ENCODE results near the gene LYSET. TPM values are rescaled to one million over a fixed set of nuclear protein-coding genes. Genes with fewer than 3 reads are reported as not detected.
A peak's percentile ranks its signal among the peaks of the same experiment; 100 is the strongest.
"Not testable (repeated sequence)": the region's sequence is repeated elsewhere in the genome, so short reads cannot be mapped to it uniquely, and the experiment has no call there.

The LYSET gene
- total RNA-seq, 1 donor from 2014 or later = 3.3 TPM

- no peak overlapping the region for H3K4me3 ChIP-seq (ENCODE audit: low read depth, low read length)
- DNase-seq (ENCODE audit: low read depth) = no peak
- peak; percentile 63 for TF ChIP-seq CTCF (conservative IDR thresholded peaks at IDR 0.05; ENCODE audit: low read depth, low read length)
Measured at GRCh38 chr14:93160353-93160801, 24.7 kb upstream of the LYSET start.

GRCh38 chr14:93161411-93161940 lies 23.6 kb upstream of the LYSET start:
- H3K4me3 ChIP-seq (ENCODE audit: low read depth, low read length) = no peak overlapping the region
- no peak for DNase-seq (ENCODE audit: low read depth)
- TF ChIP-seq CTCF (conservative IDR thresholded peaks at IDR 0.05; ENCODE audit: low read depth, low read length) = no peak

GRCh38 chr14:93163564-93163963 lies 21.6 kb upstream of the LYSET start:
- H3K4me3 ChIP-seq (ENCODE audit: low read depth, low read length) = no peak overlapping the region
- DNase-seq (ENCODE audit: low read depth) = no peak
- no peak for TF ChIP-seq CTCF (conservative IDR thresholded peaks at IDR 0.05; ENCODE audit: low read depth, low read length)

GRCh38 chr14:93165271-93166265 lies 19.5 kb upstream of the LYSET start:
- H3K4me3 ChIP-seq (ENCODE audit: low read depth, low read length) = peak overlapping the region; percentile 19
- peak; percentile 49 for DNase-seq (ENCODE audit: low read depth)

GRCh38 chr14:93168610-93169009 lies 16.5 kb upstream of the LYSET start:
- not testable (repeated sequence) for H3K4me3 ChIP-seq (ENCODE audit: low read depth, low read length); DNase-seq (ENCODE audit: low read depth)

- not testable (repeated sequence) for DNase-seq (ENCODE audit: low read depth); H3K4me3 ChIP-seq (ENCODE audit: low read depth, low read length)
Measured at GRCh38 chr14:93169619-93170018, 15.5 kb upstream of the LYSET start.

GRCh38 chr14:93170141-93170540 lies 15.0 kb upstream of the LYSET start:
- H3K4me3 ChIP-seq (ENCODE audit: low read depth, low read length); DNase-seq (ENCODE audit: low read depth): not testable (repeated sequence)

- no peak for DNase-seq (ENCODE audit: low read depth)
- TF ChIP-seq CTCF (conservative IDR thresholded peaks at IDR 0.05; ENCODE audit: low read depth, low read length) = no peak
- no peak overlapping the region for H3K4me3 ChIP-seq (ENCODE audit: low read depth, low read length)
Measured at GRCh38 chr14:93171376-93171775, 13.7 kb upstream of the LYSET start.

- DNase-seq (ENCODE audit: low read depth) = no peak
- TF ChIP-seq CTCF (conservative IDR thresholded peaks at IDR 0.05; ENCODE audit: low read depth, low read length) = no peak
- H3K4me3 ChIP-seq (ENCODE audit: low read depth, low read length) = no peak overlapping the region
Measured at GRCh38 chr14:93173943-93174395, 11.1 kb upstream of the LYSET start.

GRCh38 chr14:93174731-93175130 lies 10.4 kb upstream of the LYSET start:
- not testable (repeated sequence) for DNase-seq (ENCODE audit: low read depth); H3K4me3 ChIP-seq (ENCODE audit: low read depth, low read length)

Data from epithelial cell of proximal tubule (primary cell).